OCI-LY1 (cell line): Measurements from ENCODE around the gene RAB29.

Experiments
- CTCF ChIP-seq: fragments of 200-600 bp; sonication (generic), shearing (Covaris generic); IDR thresholded peaks from 2 replicates; pipeline ENCODE4 v1.5.1; 2017; ENCODE audit warnings: mild to moderate bottlenecking, antibody characterized with exemption, low read length, moderate library complexity, mixed read lengths
- EZH2 ChIP-seq: fragments of 200-600 bp; sonication (generic), shearing (Covaris generic); IDR thresholded peaks from 2 replicates; pipeline ENCODE4 v1.8.0; 2017; ENCODE audit warnings: borderline replicate concordance, mixed run types, mild to moderate bottlenecking, antibody characterized with exemption, low read length, moderate library complexity, mixed read lengths

DNA sequence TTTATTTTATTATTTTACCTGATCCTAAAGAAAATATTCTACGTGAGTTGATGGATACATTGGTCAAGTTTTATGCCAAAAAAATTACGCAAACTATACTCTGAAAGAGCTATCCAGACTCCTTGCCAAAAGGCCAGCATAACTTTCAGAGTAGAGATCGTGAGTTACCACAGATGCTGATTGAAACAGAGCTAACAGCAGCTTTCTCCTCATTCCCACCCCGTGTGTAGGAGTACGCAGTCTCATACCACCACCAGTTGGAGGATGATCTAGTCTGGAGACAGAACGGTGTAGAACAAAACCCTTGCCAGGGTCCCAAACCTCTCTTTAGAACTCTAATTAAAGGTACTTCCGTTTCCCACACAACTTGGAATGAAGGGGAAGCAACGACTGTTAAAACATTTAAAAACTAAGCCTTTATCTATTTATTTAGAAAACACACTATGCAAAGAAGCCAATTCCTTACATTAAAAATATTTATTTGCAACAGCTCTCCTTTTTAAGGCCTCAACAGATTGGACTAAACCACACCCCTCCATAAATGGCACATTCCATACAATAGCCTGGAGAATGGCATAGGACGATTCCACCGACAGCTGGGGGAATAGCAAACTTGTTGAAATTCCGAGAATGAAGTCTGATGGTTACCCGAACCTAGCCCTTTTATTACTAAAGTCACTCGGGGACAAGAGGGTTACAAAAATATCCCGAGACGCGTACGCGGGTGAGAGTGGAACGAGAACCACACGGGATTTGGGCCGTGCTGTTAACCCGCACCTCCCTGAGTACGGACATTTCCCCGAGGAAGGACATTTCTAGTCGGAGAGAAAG is 26.7 kb downstream of the RAB29 start:
- TF ChIP-seq CTCF: no peak
- no peak for TF ChIP-seq EZH2
